SK-N-SH (cell line): ENCODE data around the gene DENND5A. TPM values are rescaled to one million over a fixed set of nuclear protein-coding genes. Genes with fewer than 3 reads are reported as not detected.

ENCODE experiments used
- CTCF ChIA-PET: fragments of 300-600, 350-600 bp; formaldehyde crosslinking; extraction: SDS; loops from one replicate; lab custom pipeline; 2021; lab: Yijun Ruan, JAX
- POLR2A ChIA-PET: fragments of 350-600 bp; sonication (Branson Sonifier 250); formaldehyde crosslinking; extraction: SDS; loops from one replicate; lab custom pipeline; 2020; ENCODE audit warnings: antibody characterized with exemption, inconsistent platforms; lab: Yijun Ruan, JAX
- DNase-seq: peaks from one replicate; pipeline ENCODE4 v3.0.0; 2012
- H2AFZ ChIP-seq: fragments of 200-600 bp; sonication (generic); 2 replicates; pipeline ENCODE4 v1.8.1; 2016; ENCODE audit warnings: antibody characterized with exemption, mild to moderate bottlenecking, low read depth
- H3F3A ChIP-seq: fragments of 200-600 bp; sonication (generic); replicated peaks from 2 replicates; pipeline ENCODE3; 2016; ENCODE audit warnings: antibody characterized with exemption, mild to moderate bottlenecking; ENCODE audit not compliant: insufficient read depth
- H3K27ac ChIP-seq, 2 experiments: fragments of 200-500 bp in 1 of 2; fragments of 200-600 bp in 1 of 2; sonication (Bioruptor generic) in 1 of 2; sonication (generic), shearing (Covaris generic) in 1 of 2; 2 replicates each; pipeline versions ENCODE4 v1.5.1 to v1.6.1; 2014 to 2016; ENCODE audit warnings: low read depth in 2 of 2, inconsistent platforms in 1 of 2, low read length in 1 of 2, mild to moderate bottlenecking in 1 of 2, mixed read lengths in 1 of 2
- H3K27me3 ChIP-seq: fragments of 200-600 bp; sonication (generic), shearing (Covaris generic); 2 replicates; pipeline ENCODE4 v1.6.1; 2016; ENCODE audit warnings: mixed run types; ENCODE audit not compliant: insufficient read depth
- H3K36me3 ChIP-seq, 2 experiments: fragments of 200-500 bp in 1 of 2; fragments of 200-600 bp in 1 of 2; sonication (Bioruptor generic) in 1 of 2; sonication (generic) in 1 of 2; replicated peaks in 1 of 2; 2 replicates each; pipeline versions ENCODE3 to v1.5.1; 2014 to 2016; ENCODE audit warnings: low read length in 1 of 2, mild to moderate bottlenecking in 1 of 2; ENCODE audit not compliant: insufficient read depth in 2 of 2, control insufficient read depth in 1 of 2
- H3K4me1 ChIP-seq, 2 experiments: fragments of 200-500 bp in 1 of 2; fragments of 200-600 bp in 1 of 2; sonication (Bioruptor generic) in 1 of 2; sonication (generic), shearing (Covaris generic) in 1 of 2; 2 replicates each; pipeline versions ENCODE4 v1.5.1 to v1.6.1; 2014 to 2016; ENCODE audit warnings: low read depth in 1 of 2, low read length in 1 of 2, mixed run types in 1 of 2; ENCODE audit not compliant: insufficient read depth in 2 of 2, control insufficient read depth in 1 of 2
- H3K4me2 ChIP-seq: fragments of 200-600 bp; sonication (generic), shearing (Covaris generic); 2 replicates; pipeline ENCODE4 v1.6.1; 2017; ENCODE audit warnings: mixed run types
- H3K4me3 ChIP-seq, 2 experiments: fragments of 200-500 bp in 1 of 2; fragments of 200-600 bp in 1 of 2; sonication (Bioruptor generic) in 1 of 2; sonication (generic), shearing (Covaris generic) in 1 of 2; 2 replicates each; pipeline versions ENCODE4 v1.5.1 to v1.8.1; 2014 to 2016; ENCODE audit warnings: low read depth in 2 of 2, inconsistent platforms in 1 of 2, low read length in 1 of 2, mild to moderate bottlenecking in 1 of 2, mixed read lengths in 1 of 2, moderate library complexity in 1 of 2
- H3K79me2 ChIP-seq: fragments of 200-600 bp; sonication (generic); 2 replicates; pipeline ENCODE4 v1.8.1; 2017; ENCODE audit warnings: mild to moderate bottlenecking; ENCODE audit not compliant: insufficient read depth
- H3K9ac ChIP-seq: fragments of 200-600 bp; sonication (generic); 2 replicates; pipeline ENCODE4 v1.6.1; 2017; ENCODE audit warnings: mixed run types
- H3K9me2 ChIP-seq: fragments of 200-600 bp; sonication (generic); 2 replicates; pipeline ENCODE4 v1.6.1; 2017; ENCODE audit warnings: mixed run types
- H3K9me3 ChIP-seq: fragments of 200-600 bp; sonication (generic); 2 replicates; pipeline ENCODE4 v1.6.1; 2017; ENCODE audit warnings: mixed run types, mild to moderate bottlenecking, moderate library complexity
- H4K20me1 ChIP-seq: fragments of 200-600 bp; sonication (generic); 2 replicates; pipeline ENCODE4 v1.6.1; 2017; ENCODE audit warnings: mild to moderate bottlenecking, mixed run types; ENCODE audit not compliant: insufficient read depth
- FOXM1 ChIP-seq: IDR thresholded peaks from 2 replicates; pipeline ENCODE4 v1.4.0; 2012; ENCODE audit warnings: low read depth, mild to moderate bottlenecking
- JUND ChIP-seq: IDR thresholded peaks from 2 replicates; pipeline ENCODE4 v1.4.0; 2012
- MAX ChIP-seq: IDR thresholded peaks from 2 replicates; pipeline ENCODE4 v1.4.0; 2012; ENCODE audit warnings: low read depth
- MEF2A ChIP-seq: IDR thresholded peaks from 2 replicates; pipeline ENCODE4 v1.4.0; 2012; ENCODE audit warnings: low read depth, borderline replicate concordance
- MXI1 ChIP-seq: IDR thresholded peaks from 2 replicates; pipeline ENCODE4 v1.6.1; 2012; ENCODE audit warnings: mild to moderate bottlenecking, low read depth, low read length, improper control_type of control experiment
- NFIC ChIP-seq: IDR thresholded peaks from 2 replicates; pipeline ENCODE4 v1.4.0; 2012; ENCODE audit warnings: borderline replicate concordance
- PBX3 ChIP-seq: IDR thresholded peaks from 2 replicates; pipeline ENCODE4; 2012
- RAD21 ChIP-seq: IDR thresholded peaks from 2 replicates; pipeline ENCODE4 v1.6.1; 2012; ENCODE audit warnings: mild to moderate bottlenecking, low read length
- REST ChIP-seq: IDR thresholded peaks from 2 replicates; pipeline ENCODE4 v1.6.1; 2012; ENCODE audit warnings: mild to moderate bottlenecking, low read depth, low read length, moderate library complexity
- RFX5 ChIP-seq: IDR thresholded peaks from 2 replicates; pipeline ENCODE4 v1.6.1; 2012; ENCODE audit warnings: mild to moderate bottlenecking, improper control_type of control experiment, low read length
- SIN3A ChIP-seq: IDR thresholded peaks from 2 replicates; pipeline ENCODE4 v1.6.1; 2012; ENCODE audit warnings: low read depth, mild to moderate bottlenecking, low read length, moderate library complexity, borderline replicate concordance
- SMC3 ChIP-seq: IDR thresholded peaks from 2 replicates; pipeline ENCODE4 v1.6.1; 2012; ENCODE audit warnings: low read depth, low read length, improper control_type of control experiment
- USF2 ChIP-seq: fragments of 150-350 bp; IDR thresholded peaks from 2 replicates; pipeline ENCODE4 v1.6.1; 2017; ENCODE audit warnings: antibody characterized with exemption, low read length, low read depth, borderline replicate concordance
- YY1 ChIP-seq: IDR thresholded peaks from 2 replicates; pipeline ENCODE4 v1.4.0; 2012; ENCODE audit warnings: low read depth, mild to moderate bottlenecking
- WGBS: methylation state at CpG from one replicate; pipeline ENCODE4 v1.1.6; 2017; ENCODE audit warnings: low lambda C conversion rate; 5-methylcytosine and 5-hydroxymethylcytosine counted together
- polyA plus RNA-seq, 3 experiments: library from polyadenylated mRNA; depleted of rRNA; stranded (reverse); fragments of >200 nt; gene quantifications; 2 replicates each; pipeline ENCODE4 v1.2.3, GENCODE V29; 2012

DENND5A gene
- polyA plus RNA-seq, 1 of the 3 experiments (the other 2 are of a cell fraction): 110 TPM

- Histone ChIP-seq H3K9me3 (no peaks in the 10 kb centered on the region), H3K27ac (no peak overlapping the region; a peak in 1 of 4 replicates), H2AFZ (no peak overlapping the region), H3K27me3 (no peaks in the 10 kb centered on the region), H4K20me1 (no peaks in the 10 kb centered on the region; the same call in 1 of the 2 replicates), H3K9me2 (no peaks in the 10 kb centered on the region), H3K4me3 (no peak overlapping the region), H3F3A (peaks cover 1% of the 10 kb centered on the region), H3K4me2 (no peak overlapping the region), H3K9ac (no peak overlapping the region), H3K4me1 (no peaks in the 10 kb centered on the region; a peak in 1 of 4 replicates), H3K36me3 (peaks cover 0 to 26% of the 10 kb centered on the region in 2 experiments), H3K79me2 (peaks cover 98% of the 10 kb centered on the region)
- WGBS: 84% methylated on average over 10 of the region's 10 CpGs
- no peak for DNase-seq
- CTCF ChIA-PET: no interaction called here
- TF ChIP-seq SIN3A (no peak), FOXM1 (no peak), RFX5 (no peak), NFIC (no peak), JUND (no peak), PBX3 (no peak), MAX (no peak), USF2 (no peak), MEF2A (no peak), REST (no peak), RAD21 (no peak), MXI1 (no peak)
- POLR2A ChIA-PET: no interaction called here
Observed at GRCh38 chr11:9301720-9302119, 36.6 kb upstream of the DENND5A start.

- no peak overlapping the region for H2AFZ ChIP-seq
- H3K9ac ChIP-seq: no peak overlapping the region
- POLR2A ChIA-PET: no interaction called here
- H3F3A ChIP-seq: peaks cover 17% of the 10 kb centered on the region
- no peaks in the 10 kb centered on the region for H4K20me1 ChIP-seq
- no peaks in the 10 kb centered on the region; the same call in 1 of the 2 replicates for H3K9me3 ChIP-seq
- TF ChIP-seq YY1: no peak
- no peak for TF ChIP-seq RAD21
- TF ChIP-seq SMC3: no peak
- no peaks in the 10 kb centered on the region for H3K9me2 ChIP-seq
- H3K4me1 ChIP-seq: no peaks in the 10 kb centered on the region
- DNase-seq: no peak
- H3K79me2 ChIP-seq: peaks cover 63% of the 10 kb centered on the region
- CTCF ChIA-PET: no interaction called here
- no peak overlapping the region for H3K4me2 ChIP-seq
- H3K27me3 ChIP-seq: no peaks in the 10 kb centered on the region
- H3K4me3 ChIP-seq: no peak overlapping the region
- no peak overlapping the region for H3K27ac ChIP-seq
- WGBS: 97% methylated on average over 7 of the region's 7 CpGs
- H3K36me3 ChIP-seq: peaks cover 0 to 49% of the 10 kb centered on the region in 2 experiments
Observed at GRCh38 chr11:9293646-9294045, 28.5 kb upstream of the DENND5A start.
